Keratinocyte (primary cell): ENCODE data around the gene ZMYM5.

Experiments used
- EZH2 ChIP-seq: IDR thresholded peaks from one replicate; pipeline ENCODE4 v1.6.1; 2012; ENCODE audit warnings: inconsistent platforms, mild to moderate bottlenecking, low read length, moderate library complexity
- TF ChIP-seq, protein P1 (sequence below), 3 experiments: IDR thresholded peaks in 1 of 3; conservative IDR thresholded peaks in 1 of 3; optimal IDR thresholded peaks in 1 of 3; 2 replicates in 2 of 3; 3 replicates in 1 of 3; pipeline versions ENCODE3 to v1.5.1; 2011; ENCODE audit warnings: low read length in 3 of 3, mild to moderate bottlenecking in 3 of 3, moderate library complexity in 2 of 3, control low read depth in 1 of 3, inconsistent platforms in 1 of 3; ENCODE audit not compliant: insufficient read depth in 2 of 3; ENCODE audit errors: extremely low read depth in 1 of 3

DNA sequence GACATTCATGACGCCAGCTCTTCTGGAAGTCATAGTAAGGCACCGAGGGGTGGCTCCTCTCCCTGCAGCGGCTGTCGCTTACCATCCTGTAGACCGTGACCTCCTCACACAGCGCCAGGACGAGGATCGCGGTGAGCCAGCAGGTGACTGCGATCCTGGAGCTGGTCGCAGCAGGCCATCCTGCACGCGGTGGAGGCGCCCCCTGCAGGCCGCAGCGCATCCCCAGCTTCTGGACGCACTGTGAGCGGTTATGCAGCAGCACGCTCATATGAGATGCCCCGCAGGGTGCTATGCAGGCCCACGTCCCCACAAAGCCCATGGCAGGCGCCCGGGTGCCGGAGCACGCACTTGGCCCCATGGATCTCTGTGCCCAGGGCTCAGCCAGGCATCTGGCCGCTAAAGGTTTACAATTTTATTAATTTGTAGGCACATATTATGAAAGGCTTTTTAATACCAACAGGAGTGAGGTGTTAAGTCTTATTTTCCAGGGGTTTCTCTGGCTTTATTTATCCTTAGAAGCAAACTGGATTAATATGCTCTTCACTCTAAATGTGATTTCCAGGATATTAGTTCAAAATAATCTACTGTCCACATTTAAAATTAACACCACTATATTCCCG, 45.1 kb downstream of the ZMYM5 start:
- TF ChIP-seq, protein P1, sequence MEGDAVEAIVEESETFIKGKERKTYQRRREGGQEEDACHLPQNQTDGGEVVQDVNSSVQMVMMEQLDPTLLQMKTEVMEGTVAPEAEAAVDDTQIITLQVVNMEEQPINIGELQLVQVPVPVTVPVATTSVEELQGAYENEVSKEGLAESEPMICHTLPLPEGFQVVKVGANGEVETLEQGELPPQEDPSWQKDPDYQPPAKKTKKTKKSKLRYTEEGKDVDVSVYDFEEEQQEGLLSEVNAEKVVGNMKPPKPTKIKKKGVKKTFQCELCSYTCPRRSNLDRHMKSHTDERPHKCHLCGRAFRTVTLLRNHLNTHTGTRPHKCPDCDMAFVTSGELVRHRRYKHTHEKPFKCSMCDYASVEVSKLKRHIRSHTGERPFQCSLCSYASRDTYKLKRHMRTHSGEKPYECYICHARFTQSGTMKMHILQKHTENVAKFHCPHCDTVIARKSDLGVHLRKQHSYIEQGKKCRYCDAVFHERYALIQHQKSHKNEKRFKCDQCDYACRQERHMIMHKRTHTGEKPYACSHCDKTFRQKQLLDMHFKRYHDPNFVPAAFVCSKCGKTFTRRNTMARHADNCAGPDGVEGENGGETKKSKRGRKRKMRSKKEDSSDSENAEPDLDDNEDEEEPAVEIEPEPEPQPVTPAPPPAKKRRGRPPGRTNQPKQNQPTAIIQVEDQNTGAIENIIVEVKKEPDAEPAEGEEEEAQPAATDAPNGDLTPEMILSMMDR (optimal IDR thresholded peaks at IDR 0.05 in 1 of 3, IDR thresholded peaks at IDR 0.05 in 1 of 3, conservative IDR thresholded peaks at IDR 0.05 in 1 of 3; ENCODE audit: extremely low read depth in 1 of 3, insufficient read depth in 2 of 3, low read length in 3 of 3): peak; percentile 61 to 91 (median 64)
- no peak for TF ChIP-seq EZH2
